OCI-LY7 (cell line): ENCODE results near the gene BICDL2. TPM values are rescaled to one million over a fixed set of nuclear protein-coding genes. Genes with fewer than 3 reads are reported as not detected.
"Not testable (repeated sequence)": the region's sequence is repeated elsewhere in the genome, so short reads cannot be mapped to it uniquely, and the experiment has no call there.

ENCODE experiments used
- BruUV-seq: library from RNA; stranded (reverse); fragments of 400-500 nt; replicated peaks from 2 replicates; lab custom pipeline; 2021; lab: Mats Ljungman, UMichigan
- CTCF ChIA-PET: fragments of 300-600 bp; sonication (Branson Sonifier 250); formaldehyde crosslinking; loops from one replicate; lab custom pipeline; 2022; ENCODE audit warnings: antibody characterized with exemption; ENCODE audit not compliant: unreplicated experiment; lab: Charles Lee
- POLR2A ChIA-PET: fragments of 300-600 bp; sonication (Branson Sonifier 250); formaldehyde crosslinking; loops from one replicate; lab custom pipeline; 2022; ENCODE audit warnings: antibody characterized with exemption; lab: Charles Lee
- DNase-seq: peaks from one replicate; pipeline ENCODE4 v3.0.0-alpha.2; 2015; ENCODE audit warnings: low spot score
- H2AFZ ChIP-seq: fragments of 200-600 bp; sonication (generic), shearing (Covaris generic); 2 replicates; pipeline ENCODE4 v1.6.1; 2014; ENCODE audit warnings: mild to moderate bottlenecking, antibody characterized with exemption, low read length, moderate library complexity
- H3K27ac ChIP-seq: fragments of 200-600 bp; sonication (generic); 2 replicates; pipeline ENCODE4 v1.5.1; 2014; ENCODE audit warnings: mixed run types, low read depth, mild to moderate bottlenecking, moderate library complexity, low read length, inconsistent platforms; ENCODE audit not compliant: poor library complexity, severe bottlenecking
- H3K36me3 ChIP-seq: fragments of 200-600 bp; sonication (generic); 2 replicates; pipeline ENCODE4 v1.6.1; 2014; ENCODE audit warnings: mild to moderate bottlenecking, antibody characterized with exemption, low read length, moderate library complexity, mixed read lengths; ENCODE audit not compliant: insufficient read depth
- H3K4me1 ChIP-seq: fragments of 200-600 bp; sonication (generic); 2 replicates; pipeline ENCODE4 v1.5.1; 2014; ENCODE audit warnings: mild to moderate bottlenecking, low read length; ENCODE audit not compliant: insufficient read depth, poor library complexity, severe bottlenecking
- H3K4me2 ChIP-seq: fragments of 200-600 bp; sonication (generic); 2 replicates; pipeline ENCODE4 v1.6.1; 2014; ENCODE audit warnings: mild to moderate bottlenecking, low read length
- H3K4me3 ChIP-seq: fragments of 200-600 bp; sonication (generic); 2 replicates; pipeline ENCODE4 v1.5.1; 2014; ENCODE audit warnings: mild to moderate bottlenecking, low read depth, low read length; ENCODE audit not compliant: poor library complexity, severe bottlenecking
- H3K79me2 ChIP-seq: fragments of 200-600 bp; sonication (generic); 2 replicates; pipeline ENCODE4 v1.6.1; 2016; ENCODE audit warnings: low read depth, mild to moderate bottlenecking, low read length, moderate library complexity, mixed read lengths; ENCODE audit not compliant: insufficient read depth
- H3K9me2 ChIP-seq: fragments of 200-600 bp; sonication (generic); 2 replicates; pipeline ENCODE4 v1.6.1; 2016; ENCODE audit warnings: mild to moderate bottlenecking, low read length, mixed read lengths; ENCODE audit not compliant: insufficient read depth
- H3K9me3 ChIP-seq: fragments of 200-600 bp; sonication (generic); 2 replicates; pipeline ENCODE4 v1.6.1; 2014; ENCODE audit warnings: mild to moderate bottlenecking, mixed run types, low read length, mixed read lengths
- H4K20me1 ChIP-seq: fragments of 200-600 bp; sonication (generic); 2 replicates; pipeline ENCODE4 v1.6.1; 2014; ENCODE audit warnings: mild to moderate bottlenecking, antibody characterized with exemption, low read length, moderate library complexity, mixed read lengths; ENCODE audit not compliant: insufficient read depth
- CTCF ChIP-seq: fragments of 200-600 bp; sonication (generic); conservative IDR thresholded peaks from 2 replicates; pipeline ENCODE4 v1.5.1; 2014; ENCODE audit warnings: mild to moderate bottlenecking, antibody characterized with exemption, low read length, moderate library complexity, mixed read lengths
- EZH2phosphoT487 ChIP-seq: fragments of 200-600 bp; sonication (generic); IDR thresholded peaks from 2 replicates; pipeline ENCODE4 v1.6.1; 2018; ENCODE audit warnings: low read depth, borderline replicate concordance, mild to moderate bottlenecking, mixed run types, antibody characterized with exemption, low read length, moderate library complexity, mixed read lengths
- intact Hi-C: fragments of 100-400 bp; cut with micrococcal nuclease; formaldehyde crosslinking; loops from one replicate; pipeline ENCODE4 v1.10.0; 2022; ENCODE audit not compliant: unreplicated experiment
- total RNA-seq, 2 experiments: library from RNA; depleted of rRNA in 1 of 2; stranded (reverse); fragments of >200 nt in 1 of 2; shearing (Covaris generic) in 1 of 2; gene quantifications; 2 replicates each; pipeline ENCODE4 v1.2.3, GENCODE V29; 2014 to 2022

The BICDL2 gene
- total RNA-seq, 2 experiments from 2014 or later, result not detected

- Histone ChIP-seq H3K9me3 (no peaks in the 10 kb centered on the region), H3K4me1 (no peaks in the 10 kb centered on the region), H2AFZ (no peak overlapping the region), H3K9me2 (no peaks in the 10 kb centered on the region), H4K20me1 (no peaks in the 10 kb centered on the region), H3K27ac (no peak overlapping the region), H3K4me3 (no peak overlapping the region), H3K79me2 (no peaks in the 10 kb centered on the region), H3K36me3 (no peaks in the 10 kb centered on the region), H3K4me2 (no peak overlapping the region)
- no peak for TF ChIP-seq CTCF
- no peak for TF ChIP-seq EZH2phosphoT487
- intact Hi-C loops, result no loop called here
- ChIA-PET POLR2A (interaction anchor here (1.3 kb wide), 1 partner anchor 9 kb away, joined by 3 read pairs; no protein-coding TSS in a partner anchor), CTCF (no interaction called here)
- no TSS peak for BruUV-seq
- DNase-seq, result no peak
Measured at GRCh38 chr16:3084969-3085670, 48.4 kb upstream of the BICDL2 start.

- Histone ChIP-seq H3K4me1 (no peaks in the 10 kb centered on the region), H3K36me3 (no peaks in the 10 kb centered on the region), H4K20me1 (no peaks in the 10 kb centered on the region), H3K9me2 (no peaks in the 10 kb centered on the region), H3K79me2 (no peaks in the 10 kb centered on the region), H3K9me3 (no peaks in the 10 kb centered on the region), H2AFZ (no peak overlapping the region), H3K27ac (no peak overlapping the region), H3K4me3 (no peak overlapping the region), H3K4me2 (no peak overlapping the region)
- POLR2A ChIA-PET, result interaction anchor here (0.7 to 1.3 kb wide), 2 partner anchors 8 to 15 kb away, joined by 3 to 5 read pairs; no protein-coding TSS in a partner anchor
- intact Hi-C loops, result no loop called here
- TF ChIP-seq CTCF (no peak), EZH2phosphoT487 (no peak)
- no peak for DNase-seq
- BruUV-seq, result no TSS peak
- CTCF ChIA-PET, result no interaction called here
Measured at GRCh38 chr16:3084491-3084890, 47.7 kb upstream of the BICDL2 start.

- H3K79me2 ChIP-seq, H4K20me1 ChIP-seq, POLR2A ChIA-PET, H3K4me2 ChIP-seq, DNase-seq, H3K36me3 ChIP-seq, H3K4me3 ChIP-seq, H3K9me2 ChIP-seq, intact Hi-C loops, H3K4me1 ChIP-seq, CTCF ChIA-PET, H2AFZ ChIP-seq, BruUV-seq, H3K27ac ChIP-seq, H3K9me3 ChIP-seq: not testable (repeated sequence)
Measured at GRCh38 chr16:3083408-3083807, 46.7 kb upstream of the BICDL2 start.

GRCh38 chr16:3081957-3082356 is 45.2 kb upstream of the BICDL2 start:
- H3K36me3 ChIP-seq, CTCF ChIA-PET, H2AFZ ChIP-seq, POLR2A ChIA-PET, H3K9me2 ChIP-seq, H3K4me1 ChIP-seq, H3K4me3 ChIP-seq, H3K9me3 ChIP-seq, H3K4me2 ChIP-seq, BruUV-seq, H3K27ac ChIP-seq, DNase-seq, H3K79me2 ChIP-seq, H4K20me1 ChIP-seq, intact Hi-C loops: not testable (repeated sequence)
